GM12878 (cell line): ENCODE results near the gene GPBP1L1. TPM values are rescaled to one million over a fixed set of nuclear protein-coding genes. Genes with fewer than 3 reads are reported as not detected.

Source experiments
- ATF3 ChIP-seq: IDR thresholded peaks from 2 replicates; pipeline ENCODE4 v1.6.1; 2011; ENCODE audit warnings: low read depth, mild to moderate bottlenecking, low read length, moderate library complexity, borderline replicate concordance; ENCODE audit errors: extremely low read depth
- ATF7 ChIP-seq: fragments of 450-650 bp; IDR thresholded peaks from 2 replicates; pipeline ENCODE4 v1.6.1; 2016; ENCODE audit warnings: low read depth, mild to moderate bottlenecking
- BCL11A ChIP-seq: IDR thresholded peaks from 2 replicates; pipeline ENCODE4 v1.6.1; 2011; ENCODE audit warnings: low read depth, low read length
- HCFC1 ChIP-seq: fragments of 150-350 bp; IDR thresholded peaks from 2 replicates; pipeline ENCODE4 v1.6.1; 2014; ENCODE audit warnings: low read length
- HDAC2 ChIP-seq: fragments of 200-600 bp; sonication (generic); IDR thresholded peaks from 2 replicates; pipeline ENCODE4 v1.6.1; 2017
- HDGF ChIP-seq: fragments of 450-650 bp; IDR thresholded peaks from 2 replicates; pipeline ENCODE4 v1.6.1; 2016; ENCODE audit warnings: antibody characterized with exemption
- JUND ChIP-seq: IDR thresholded peaks from 2 replicates; pipeline ENCODE4 v1.6.1; 2012; ENCODE audit warnings: low read depth, mild to moderate bottlenecking, low read length, improper control_type of control experiment, moderate library complexity
- RAD21 ChIP-seq: IDR thresholded peaks from 2 replicates; pipeline ENCODE4 v1.6.1; 2011; ENCODE audit warnings: mild to moderate bottlenecking, low read depth, low read length, moderate library complexity; ENCODE audit not compliant: insufficient read depth
- RCOR1 ChIP-seq: conservative IDR thresholded peaks from 2 replicates; pipeline ENCODE4 v1.6.1; 2012; ENCODE audit warnings: low read depth, low read length, improper control_type of control experiment
- SMC3 ChIP-seq: IDR thresholded peaks from 2 replicates; pipeline ENCODE4 v1.6.1; 2011; ENCODE audit warnings: low read length, improper control_type of control experiment, borderline replicate concordance
- SP1 ChIP-seq: IDR thresholded peaks from one replicate; pipeline ENCODE4 v1.6.1; 2011; ENCODE audit warnings: low read depth, low read length
- SRF ChIP-seq, 2 experiments: IDR thresholded peaks; 2 replicates each; pipeline ENCODE4 v1.6.1; 2011; ENCODE audit warnings: low read depth in 2 of 2, low read length in 2 of 2, mild to moderate bottlenecking in 1 of 2, moderate library complexity in 1 of 2
- STAT1 ChIP-seq: fragments of 450-650 bp; conservative IDR thresholded peaks from 2 replicates; pipeline ENCODE4 v1.6.1; 2014; ENCODE audit warnings: antibody characterized with exemption, mild to moderate bottlenecking
- STAT3 ChIP-seq: IDR thresholded peaks from 2 replicates; pipeline ENCODE4 v1.6.1; 2011; ENCODE audit warnings: low read depth, low read length, improper control_type of control experiment
- TCF12 ChIP-seq: IDR thresholded peaks from 2 replicates; pipeline ENCODE4 v1.6.1; 2011; ENCODE audit warnings: low read depth, mild to moderate bottlenecking, low read length
- ZBTB33 ChIP-seq: fragments of 450-650 bp; IDR thresholded peaks from 2 replicates; pipeline ENCODE4 v1.6.1; 2017; ENCODE audit warnings: mild to moderate bottlenecking
- polyA plus RNA-seq, 11 experiments: library from polyadenylated mRNA; depleted of rRNA in 4 of 11; unstranded in 6 of 11; stranded (reverse) in 5 of 11; fragments of >200 nt; fragmentation: Nextera tagmentation in 4 of 11; fragmentation: Illumina TruSeq in 1 of 11; extraction: Ambion mirVana in 4 of 11; extraction: Trizol in 1 of 11; gene quantifications; 1 replicate in 1 of 11; 2 replicates in 10 of 11; pipeline versions ENCODE4 v1.2.1 to v1.2.3, GENCODE V29; 2011 to 2016; ENCODE audit warnings: inconsistent platforms in 2 of 11, missing spikeins in 2 of 11, low read depth in 1 of 11
- total RNA-seq, 4 experiments: library from RNA; depleted of rRNA in 3 of 4; stranded (reverse); fragments of >200 nt in 3 of 4; fragmentation: Illumina TruSeq in 1 of 4; extraction: Trizol in 1 of 4; gene quantifications; 2 replicates each; pipeline versions ENCODE4 v1.2.1 to v1.2.3, GENCODE V29; 2013 to 2021
- TF ChIP-seq, protein P1 (sequence below): IDR thresholded peaks from 2 replicates; pipeline ENCODE4 v1.6.1; 2011; ENCODE audit warnings: borderline replicate concordance, low read depth, mild to moderate bottlenecking, moderate library complexity, mixed read lengths, low read length; ENCODE audit not compliant: insufficient read depth; ENCODE audit errors: extremely low read length
- TF ChIP-seq, protein P2 (sequence below): fragments of 450-650 bp; IDR thresholded peaks from 2 replicates; pipeline ENCODE4 v1.6.1; 2016; ENCODE audit warnings: mild to moderate bottlenecking, moderate library complexity, borderline replicate concordance
- TF ChIP-seq, protein P3 (sequence below): fragments of 450-650 bp; IDR thresholded peaks from 2 replicates; pipeline ENCODE4 v1.6.1; 2018; ENCODE audit warnings: borderline replicate concordance, mild to moderate bottlenecking; ENCODE audit not compliant: partially characterized antibody

The GPBP1L1 gene
- total and polyA plus RNA-seq, 10 of the 15 experiments (the other 5 are each of a cell fraction or from before 2014, with no cell fraction given): 37.3 to 91.6 (median 81.2) TPM

- TF ChIP-seq ZBTB33 (no peak), ATF7 (0 out of 2 replicates have a peak, but pooled peaks have one; percentile 20), HDAC2 (no peak), HCFC1 (peak; percentile 99), RCOR1 (no peak), RAD21 (no peak), ATF3 (0 out of 2 replicates have a peak, but pooled peaks have one; percentile 24), SRF (IDR thresholded peaks at IDR 0.05; ENCODE audit: low read depth in 2 of 2, low read length in 2 of 2) (peak in 1 of 2 experiments; percentile 42; a peak in 1 of 4 replicates), HDGF (no peak), JUND (no peak), STAT3 (no peak), SP1 (peak; percentile 85), BCL11A (no peak), TCF12 (peak; percentile 17; the same call in 1 of the 2 replicates), SMC3 (no peak), STAT1 (no peak)
- TF ChIP-seq, protein P1, sequence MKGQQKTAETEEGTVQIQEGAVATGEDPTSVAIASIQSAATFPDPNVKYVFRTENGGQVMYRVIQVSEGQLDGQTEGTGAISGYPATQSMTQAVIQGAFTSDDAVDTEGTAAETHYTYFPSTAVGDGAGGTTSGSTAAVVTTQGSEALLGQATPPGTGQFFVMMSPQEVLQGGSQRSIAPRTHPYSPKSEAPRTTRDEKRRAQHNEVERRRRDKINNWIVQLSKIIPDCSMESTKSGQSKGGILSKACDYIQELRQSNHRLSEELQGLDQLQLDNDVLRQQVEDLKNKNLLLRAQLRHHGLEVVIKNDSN: no peak
- TF ChIP-seq, protein P2, sequence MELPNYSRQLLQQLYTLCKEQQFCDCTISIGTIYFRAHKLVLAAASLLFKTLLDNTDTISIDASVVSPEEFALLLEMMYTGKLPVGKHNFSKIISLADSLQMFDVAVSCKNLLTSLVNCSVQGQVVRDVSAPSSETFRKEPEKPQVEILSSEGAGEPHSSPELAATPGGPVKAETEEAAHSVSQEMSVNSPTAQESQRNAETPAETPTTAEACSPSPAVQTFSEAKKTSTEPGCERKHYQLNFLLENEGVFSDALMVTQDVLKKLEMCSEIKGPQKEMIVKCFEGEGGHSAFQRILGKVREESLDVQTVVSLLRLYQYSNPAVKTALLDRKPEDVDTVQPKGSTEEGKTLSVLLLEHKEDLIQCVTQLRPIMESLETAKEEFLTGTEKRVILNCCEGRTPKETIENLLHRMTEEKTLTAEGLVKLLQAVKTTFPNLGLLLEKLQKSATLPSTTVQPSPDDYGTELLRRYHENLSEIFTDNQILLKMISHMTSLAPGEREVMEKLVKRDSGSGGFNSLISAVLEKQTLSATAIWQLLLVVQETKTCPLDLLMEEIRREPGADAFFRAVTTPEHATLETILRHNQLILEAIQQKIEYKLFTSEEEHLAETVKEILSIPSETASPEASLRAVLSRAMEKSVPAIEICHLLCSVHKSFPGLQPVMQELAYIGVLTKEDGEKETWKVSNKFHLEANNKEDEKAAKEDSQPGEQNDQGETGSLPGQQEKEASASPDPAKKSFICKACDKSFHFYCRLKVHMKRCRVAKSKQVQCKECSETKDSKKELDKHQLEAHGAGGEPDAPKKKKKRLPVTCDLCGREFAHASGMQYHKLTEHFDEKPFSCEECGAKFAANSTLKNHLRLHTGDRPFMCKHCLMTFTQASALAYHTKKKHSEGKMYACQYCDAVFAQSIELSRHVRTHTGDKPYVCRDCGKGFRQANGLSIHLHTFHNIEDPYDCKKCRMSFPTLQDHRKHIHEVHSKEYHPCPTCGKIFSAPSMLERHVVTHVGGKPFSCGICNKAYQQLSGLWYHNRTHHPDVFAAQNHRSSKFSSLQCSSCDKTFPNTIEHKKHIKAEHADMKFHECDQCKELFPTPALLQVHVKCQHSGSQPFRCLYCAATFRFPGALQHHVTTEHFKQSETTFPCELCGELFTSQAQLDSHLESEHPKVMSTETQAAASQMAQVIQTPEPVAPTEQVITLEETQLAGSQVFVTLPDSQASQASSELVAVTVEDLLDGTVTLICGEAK: peak; percentile 50; the same call in 1 of the 2 replicates
- TF ChIP-seq, protein P3, sequence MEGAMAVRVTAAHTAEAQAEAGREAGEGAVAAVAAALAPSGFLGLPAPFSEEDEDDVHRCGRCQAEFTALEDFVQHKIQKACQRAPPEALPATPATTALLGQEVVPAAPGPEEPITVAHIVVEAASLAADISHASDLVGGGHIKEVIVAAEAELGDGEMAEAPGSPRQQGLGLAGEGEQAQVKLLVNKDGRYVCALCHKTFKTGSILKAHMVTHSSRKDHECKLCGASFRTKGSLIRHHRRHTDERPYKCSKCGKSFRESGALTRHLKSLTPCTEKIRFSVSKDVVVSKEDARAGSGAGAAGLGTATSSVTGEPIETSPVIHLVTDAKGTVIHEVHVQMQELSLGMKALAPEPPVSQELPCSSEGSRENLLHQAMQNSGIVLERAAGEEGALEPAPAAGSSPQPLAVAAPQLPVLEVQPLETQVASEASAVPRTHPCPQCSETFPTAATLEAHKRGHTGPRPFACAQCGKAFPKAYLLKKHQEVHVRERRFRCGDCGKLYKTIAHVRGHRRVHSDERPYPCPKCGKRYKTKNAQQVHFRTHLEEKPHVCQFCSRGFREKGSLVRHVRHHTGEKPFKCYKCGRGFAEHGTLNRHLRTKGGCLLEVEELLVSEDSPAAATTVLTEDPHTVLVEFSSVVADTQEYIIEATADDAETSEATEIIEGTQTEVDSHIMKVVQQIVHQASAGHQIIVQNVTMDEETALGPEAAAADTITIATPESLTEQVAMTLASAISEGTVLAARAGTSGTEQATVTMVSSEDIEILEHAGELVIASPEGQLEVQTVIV: peak; percentile 89
Observed at GRCh38 chr1:45687014-45687753, 851 bp upstream of the GPBP1L1 start (continued).
